Measurements from ENCODE around the gene SHMT2.
"Not testable (repeated sequence)": the region's sequence is repeated elsewhere in the genome, so short reads cannot be mapped to it uniquely, and the experiment has no call there.

The SHMT2 gene

GRCh38 chr12:57272337-57273151, 43.0 kb downstream of the SHMT2 start:
- no peak for DNase-seq

- DNase-seq = no peak
These were observed 44.0 kb downstream of the SHMT2 start for GRCh38 chr12:57273516-57273915.

GRCh38 chr12:57276233-57276632, 46.7 kb downstream of the SHMT2 start:
- DNase-seq = not testable (repeated sequence)

- DNase-seq = no peak
These were observed 47.5 kb downstream of the SHMT2 start for GRCh38 chr12:57276935-57277563.

GRCh38 chr12:57278465-57279381, 49.2 kb downstream of the SHMT2 start:
- DNase-seq = no peak

- no peak for DNase-seq
These were observed 50.9 kb downstream of the SHMT2 start for GRCh38 chr12:57280211-57281062.

- not testable (repeated sequence) for DNase-seq
These were observed 52.6 kb downstream of the SHMT2 start for GRCh38 chr12:57282073-57282472.
